HG03064 (cell line): ENCODE data around the gene ABHD16A.

Source experiments
- ATAC-seq: cut with Tn5 transposase; IDR thresholded peaks from one replicate; pipeline ENCODE4 v1.9.1; 2021; ENCODE audit warnings: low read depth; ENCODE audit not compliant: unreplicated experiment

The ABHD16A gene

DNA sequence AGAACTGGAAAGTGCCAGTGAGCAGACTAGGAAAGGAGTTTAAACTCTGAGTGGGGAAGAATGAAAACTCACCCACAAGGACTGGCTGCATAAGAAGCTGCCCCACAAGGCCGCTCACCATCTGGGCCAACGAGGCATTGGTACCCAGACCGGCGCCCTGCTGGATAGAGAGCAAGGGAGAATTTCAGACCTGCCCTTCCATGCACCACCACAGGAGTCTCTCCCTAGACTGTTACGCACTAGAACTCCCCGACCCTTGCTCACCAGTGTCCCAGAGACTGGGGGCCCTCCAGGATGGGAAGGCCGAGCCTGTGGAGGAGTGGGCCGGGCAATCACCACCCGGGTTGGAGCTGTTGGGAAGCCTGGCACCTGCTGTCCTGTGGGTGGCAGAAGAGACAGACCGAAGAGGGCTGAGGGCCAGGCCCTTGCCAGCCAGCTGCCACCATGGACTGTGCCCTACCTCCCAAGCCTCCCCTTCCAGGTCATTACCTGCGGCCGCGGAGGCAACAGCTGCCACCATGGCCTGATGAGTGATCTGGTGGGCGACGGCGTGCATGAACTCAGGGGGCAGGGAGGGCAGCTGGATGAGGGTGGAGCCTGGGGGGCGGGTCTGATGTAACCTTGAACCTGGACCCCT is 59.2 kb downstream of the ABHD16A start:
- ATAC-seq = no peak

DNA sequence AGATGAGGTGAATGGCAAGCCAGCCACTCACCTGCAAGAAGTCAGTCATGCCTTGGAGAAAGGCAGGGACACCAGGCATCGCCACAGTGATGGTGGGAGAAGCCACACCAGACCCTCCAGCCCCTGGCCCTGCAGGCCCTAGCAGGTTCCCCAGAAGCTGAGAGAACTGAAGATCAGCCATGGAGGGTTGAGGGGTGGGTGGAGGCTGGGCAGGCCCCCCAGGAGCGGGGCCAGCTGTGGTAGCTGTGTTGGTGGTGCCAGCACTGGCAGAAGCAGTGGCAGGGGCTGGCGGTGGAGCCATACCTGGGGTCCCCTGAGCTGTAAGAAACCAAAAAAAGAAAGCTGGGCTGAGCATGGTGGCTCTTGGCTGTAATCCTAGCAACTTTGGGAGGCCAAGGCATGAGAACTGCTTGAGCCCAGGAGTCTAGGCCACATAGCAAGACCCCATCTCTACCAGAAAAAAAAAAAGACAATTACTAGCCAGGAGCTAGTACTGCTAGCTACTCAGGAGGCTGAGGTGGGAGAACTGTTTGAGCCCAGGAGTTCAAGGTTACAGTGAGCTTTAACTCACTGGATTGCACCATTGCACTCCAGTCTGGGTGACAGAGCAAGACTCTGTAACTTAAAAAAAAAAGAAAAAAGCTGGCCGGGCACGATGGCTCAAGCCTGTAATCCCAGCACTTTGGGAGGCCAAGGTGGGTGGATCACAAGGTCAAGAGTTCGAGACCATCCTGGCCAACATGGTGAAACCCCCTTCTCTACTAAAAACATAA is 60.1 kb downstream of the ABHD16A start:
- ATAC-seq = no peak

DNA sequence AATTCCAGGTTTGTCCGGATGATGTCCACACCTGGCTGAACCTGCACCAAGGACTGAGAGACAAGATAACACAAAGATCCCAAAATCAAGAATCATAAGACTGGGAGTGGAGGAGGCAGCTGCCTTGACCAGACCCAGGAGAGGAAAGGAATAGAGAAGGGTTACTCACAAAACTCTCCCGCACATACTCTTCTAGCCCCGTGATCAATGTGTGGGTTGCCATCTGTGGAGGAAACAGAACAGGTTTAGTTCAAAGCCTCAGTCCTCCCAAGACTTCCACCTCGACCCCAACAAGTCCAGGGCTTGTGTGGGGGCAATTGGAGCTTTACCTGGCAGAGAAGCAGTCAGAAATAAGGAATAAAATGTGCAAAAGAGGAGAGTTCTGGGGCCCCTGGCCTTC is 61.8 kb downstream of the ABHD16A start:
- ATAC-seq = no peak

DNA sequence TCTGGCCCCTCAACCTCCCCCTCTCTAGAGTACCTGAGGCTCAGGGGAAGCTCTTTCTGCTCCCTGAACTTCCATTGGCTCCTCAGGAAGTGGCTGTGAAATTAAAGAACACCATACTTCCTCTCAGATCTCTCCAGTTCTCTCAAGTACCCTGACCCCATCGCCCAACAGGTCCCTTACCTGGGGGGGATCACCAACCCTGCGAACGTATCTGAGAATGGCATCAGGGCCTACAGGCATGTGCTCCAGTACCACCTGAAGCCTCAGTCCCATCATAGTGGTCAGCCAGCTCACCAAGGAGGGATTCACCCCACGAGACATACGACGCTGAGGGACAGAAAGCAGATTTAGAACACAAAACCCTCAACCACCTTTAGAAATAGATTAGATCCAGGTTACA is 62.5 kb downstream of the ABHD16A start:
- ATAC-seq = no peak

DNA sequence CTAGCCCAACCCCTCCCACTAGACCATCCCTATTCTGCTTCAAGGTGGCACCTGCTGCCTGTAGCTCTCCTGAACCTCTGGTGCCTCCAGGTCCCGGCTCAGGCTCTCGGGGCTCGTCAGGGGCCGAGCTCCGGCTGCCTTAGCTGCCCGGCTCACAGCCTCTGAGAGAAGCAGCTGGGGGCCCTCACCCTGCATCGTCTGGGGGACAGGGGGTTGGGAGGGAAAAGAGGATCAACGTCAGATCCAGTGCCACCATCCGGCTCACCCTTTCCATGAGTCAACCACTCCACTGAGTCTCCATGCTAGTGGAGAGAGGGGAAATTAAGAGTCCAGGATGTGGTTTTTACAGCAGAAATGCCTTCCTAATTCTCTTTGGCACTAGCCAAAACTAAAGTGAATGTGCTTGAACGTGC is 63.7 kb downstream of the ABHD16A start:
- no peak for ATAC-seq

DNA sequence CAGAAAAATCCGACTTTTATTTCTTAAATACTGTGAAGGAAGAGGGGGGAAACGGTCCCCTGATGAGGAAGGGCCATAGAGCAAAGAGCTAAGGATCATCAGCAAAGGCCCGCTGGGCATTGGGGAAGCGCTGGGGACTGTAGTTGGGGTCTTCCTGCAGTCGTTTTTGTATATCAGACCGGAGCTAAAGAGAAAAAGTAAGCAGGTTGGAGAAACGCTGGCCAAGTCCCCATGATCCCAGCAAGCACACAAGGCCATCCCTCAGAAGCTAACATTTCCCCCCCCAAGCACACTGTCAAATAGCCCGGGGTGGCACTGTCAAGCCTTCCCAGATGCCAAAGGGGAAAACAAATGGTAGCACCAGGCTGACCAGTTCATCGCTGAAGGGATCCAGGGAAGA is 64.1 kb downstream of the ABHD16A start:
- no peak for ATAC-seq
